SIG-M5 treated with dmso at 0.1 percent for 504 hours (cell line): ENCODE results near the gene FOXL2NB.

Experiments used
- DNase-seq: peaks from one replicate; lab custom pipeline; 2025; ENCODE audit not compliant: unreplicated experiment; lab: John Stamatoyannopoulos, UW

FOXL2NB gene

GRCh38 chr3:138944929-138945708, 1.9 kb upstream of the FOXL2NB start:
- DNase-seq: no peak

- peak; percentile 64 for DNase-seq
These were observed 1.0 kb upstream of the FOXL2NB start for GRCh38 chr3:138945709-138946662.

DNA sequence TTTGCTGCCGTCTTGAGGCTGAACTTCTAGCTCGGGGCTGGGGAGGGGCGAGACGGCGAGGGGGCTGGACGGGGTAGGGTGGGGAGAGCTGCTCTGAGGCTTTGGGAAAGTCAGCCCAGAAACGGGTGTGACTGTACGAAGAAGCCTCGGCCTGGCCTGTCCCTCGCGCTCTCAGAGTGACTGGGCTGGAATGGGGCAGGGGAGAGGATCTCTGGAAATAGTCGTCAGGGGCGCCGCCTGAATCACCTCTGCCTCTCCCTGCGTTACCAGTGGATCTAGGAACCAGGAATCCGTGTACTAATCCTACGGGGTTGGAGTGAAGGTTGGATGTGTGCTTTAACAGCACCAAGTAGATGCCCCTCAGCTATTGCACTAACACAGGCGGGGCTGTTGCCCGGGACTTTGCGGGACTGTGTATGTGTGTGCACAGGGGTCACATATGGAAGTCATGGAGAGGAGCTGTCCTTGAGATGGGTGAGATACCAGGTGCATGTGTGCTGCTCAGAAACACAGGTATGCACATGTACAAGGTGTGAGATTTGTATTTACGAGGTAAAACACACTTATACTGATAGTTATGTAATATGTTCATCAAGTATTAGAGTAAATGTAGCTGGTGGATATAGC, 591 bp downstream of the FOXL2NB start:
- no peak for DNase-seq

GRCh38 chr3:138948371-138949001, 1.5 kb downstream of the FOXL2NB start:
- DNase-seq: no peak

DNA sequence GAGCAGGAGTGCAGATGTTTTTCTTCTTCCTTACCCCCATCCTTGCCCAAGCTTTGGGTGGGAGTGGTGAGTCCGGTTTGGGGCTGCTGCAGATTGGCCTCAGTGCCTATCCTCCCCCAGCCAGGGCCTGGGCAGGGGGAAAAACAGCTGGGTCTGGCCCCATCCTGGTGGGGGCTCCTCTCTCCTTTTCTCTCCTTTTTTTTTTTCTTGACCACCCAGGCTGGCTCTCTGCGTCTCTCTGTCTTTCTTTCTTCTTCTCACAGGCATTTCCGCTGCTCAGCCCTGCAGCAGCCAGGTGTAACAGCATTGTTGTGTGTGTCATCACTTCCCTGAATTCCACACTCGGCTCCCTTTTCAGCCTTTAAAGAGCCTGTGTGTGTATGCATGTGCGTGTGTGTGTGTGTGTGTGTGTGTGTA, 2.0 kb downstream of the FOXL2NB start:
- DNase-seq: no peak

DNA sequence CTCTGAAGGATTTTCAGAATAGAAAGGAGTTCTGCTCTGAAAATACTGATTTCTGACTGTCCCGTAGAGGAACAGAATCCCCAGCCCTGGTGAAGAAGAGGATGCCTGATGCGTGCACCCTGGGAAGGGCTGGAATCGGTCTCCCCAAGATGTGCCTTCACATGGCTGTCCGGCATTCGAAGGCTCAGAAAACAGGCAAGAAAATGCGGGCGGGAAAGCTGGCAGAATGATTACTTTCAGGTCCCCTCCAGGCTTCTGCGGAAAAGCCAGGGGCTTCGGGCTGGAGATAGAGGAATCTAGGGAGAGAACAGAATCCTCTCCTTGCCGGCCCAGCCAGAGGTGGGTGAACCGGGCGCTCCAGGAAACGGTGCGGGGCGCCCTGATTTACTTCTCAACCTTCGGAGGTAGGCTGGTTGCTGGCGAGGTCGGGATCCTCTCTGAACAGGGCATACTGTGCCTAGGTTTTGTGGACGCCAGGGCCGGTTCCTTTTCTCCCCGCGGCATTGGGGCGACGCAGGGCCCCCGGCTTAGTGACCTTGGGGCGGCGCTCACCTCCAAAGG, 2.5 kb downstream of the FOXL2NB start:
- DNase-seq: no peak

- no peak for DNase-seq
These were observed 3.1 kb downstream of the FOXL2NB start for GRCh38 chr3:138950006-138950644.

DNA sequence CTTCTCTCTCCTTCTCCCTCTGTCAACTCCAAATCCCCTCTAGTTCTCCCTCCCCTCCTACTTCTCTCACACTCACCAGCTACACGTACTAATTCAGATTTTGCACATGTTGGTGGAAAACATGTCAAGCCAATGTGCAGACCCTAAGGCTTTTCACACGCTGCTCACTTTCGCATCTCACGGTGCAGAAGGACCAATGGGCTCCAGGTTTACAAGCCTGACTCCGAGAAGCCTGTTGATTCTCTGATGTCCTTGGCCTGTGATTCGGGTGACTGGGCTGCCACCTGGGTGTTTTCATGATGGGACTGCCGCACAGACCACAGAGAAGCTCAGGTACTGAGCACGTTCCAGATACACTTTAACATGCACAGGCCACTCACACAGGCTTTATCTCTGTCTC, 3.7 kb downstream of the FOXL2NB start:
- no peak for DNase-seq

DNA sequence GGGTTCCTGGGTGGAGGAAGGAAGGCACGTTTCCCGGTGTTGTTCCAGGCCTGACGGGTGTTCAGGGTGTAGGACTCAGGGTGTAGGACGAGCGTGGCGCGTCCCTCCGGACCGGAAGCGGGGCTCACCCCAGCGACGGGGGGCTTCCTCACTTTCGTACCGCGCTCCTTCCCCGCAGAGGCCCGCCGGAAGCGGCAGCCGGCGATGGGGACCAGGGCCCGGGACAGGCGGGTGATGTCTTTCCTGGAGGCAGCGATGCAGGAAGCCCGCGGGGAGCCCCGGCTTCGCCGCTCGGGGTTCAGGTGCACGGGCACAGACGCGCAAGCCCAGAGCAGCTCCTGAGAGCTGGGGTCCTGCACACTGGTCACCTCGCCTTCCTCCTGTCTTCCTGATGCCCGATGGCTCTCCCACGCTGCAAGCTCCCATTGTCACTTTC, 13.4 kb downstream of the FOXL2NB start:
- no peak for DNase-seq

- no peak for DNase-seq
These were observed 16.0 kb downstream of the FOXL2NB start for GRCh38 chr3:138962854-138963560.

GRCh38 chr3:138964264-138964663, 17.2 kb downstream of the FOXL2NB start:
- no peak for DNase-seq

GRCh38 chr3:138964923-138965322, 17.9 kb downstream of the FOXL2NB start:
- DNase-seq: no peak

GRCh38 chr3:138971766-138972320, 24.8 kb downstream of the FOXL2NB start:
- no peak for DNase-seq

DNA sequence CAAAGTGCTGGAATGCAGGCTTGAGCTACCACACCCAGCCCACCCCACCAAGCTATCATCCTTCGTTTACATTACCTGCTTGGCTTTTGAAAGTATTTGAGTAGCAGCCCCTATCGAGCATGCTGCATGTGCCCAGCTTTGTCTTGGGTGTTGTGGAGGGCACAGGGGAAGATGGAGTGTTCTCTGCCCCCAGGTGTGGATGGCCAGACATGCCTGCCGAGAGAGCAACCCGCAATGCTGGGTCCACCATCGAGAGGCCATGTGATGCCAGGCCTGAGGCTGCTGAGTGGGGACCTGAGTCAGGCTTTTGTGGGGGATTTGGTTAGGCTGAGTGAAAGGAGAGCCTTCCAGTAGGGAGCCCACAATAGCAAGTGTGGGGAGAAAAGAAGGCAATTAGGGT, 25.9 kb downstream of the FOXL2NB start:
- DNase-seq: no peak

GRCh38 chr3:138974462-138974861, 27.4 kb downstream of the FOXL2NB start:
- DNase-seq: no peak

DNA sequence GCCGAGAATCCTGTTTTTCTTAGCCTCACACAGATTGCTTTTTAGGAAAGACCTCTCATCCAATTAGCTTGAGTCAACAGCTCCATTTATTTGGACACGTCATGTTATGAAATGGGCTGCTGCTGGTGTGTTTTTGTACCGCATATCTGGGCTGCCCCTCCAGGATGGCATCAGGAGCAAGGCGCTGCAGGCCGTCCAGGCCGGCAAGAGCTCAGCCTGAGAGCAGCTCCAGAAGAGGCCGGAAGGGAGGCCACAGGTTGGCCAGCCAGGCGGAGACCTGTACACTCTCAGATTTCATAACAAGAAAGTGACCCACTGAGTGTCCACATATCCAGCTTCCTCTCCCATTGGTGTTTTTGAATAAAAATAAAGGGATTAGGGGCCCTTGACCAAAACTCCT, 28.3 kb downstream of the FOXL2NB start:
- DNase-seq: no peak

DNA sequence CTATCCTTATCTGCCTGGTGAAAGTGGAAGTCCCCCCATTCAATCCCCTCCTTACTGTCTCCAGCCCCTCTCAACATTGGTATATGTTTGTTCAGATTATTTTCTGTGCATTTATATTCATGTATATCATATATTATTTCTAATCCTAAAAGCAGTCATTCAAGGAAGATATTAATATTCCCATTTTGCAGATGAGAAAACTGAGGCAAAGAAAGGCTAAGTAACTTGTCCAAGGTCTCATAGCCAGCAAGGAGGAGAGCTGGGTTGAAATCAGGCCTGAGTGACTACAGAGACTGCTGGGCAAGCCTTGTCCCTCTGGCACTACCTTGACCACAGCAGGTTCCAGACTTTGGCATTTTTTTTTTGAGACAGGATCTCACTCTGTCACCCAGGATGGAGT, 29.0 kb downstream of the FOXL2NB start:
- DNase-seq: no peak

DNA sequence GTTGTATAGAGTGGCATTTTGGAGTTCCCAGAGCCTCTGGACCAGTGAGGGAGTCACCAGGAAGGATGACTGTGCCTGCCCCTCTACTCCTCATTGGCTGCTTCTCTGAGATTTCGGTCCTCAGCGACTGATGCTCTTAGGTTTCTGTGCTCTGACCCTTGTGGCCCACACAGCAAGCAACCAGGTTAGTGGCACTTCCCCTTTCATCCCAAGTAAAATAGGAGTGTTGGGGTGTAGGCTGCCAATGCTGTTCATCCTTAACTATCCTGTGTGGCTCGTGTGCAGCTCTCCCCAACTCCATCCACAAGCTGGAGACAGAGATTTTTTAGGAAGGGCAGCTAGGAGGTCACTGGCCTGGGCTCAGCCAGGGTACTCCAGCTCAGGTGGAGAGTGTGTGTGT, 37.8 kb downstream of the FOXL2NB start:
- no peak for DNase-seq

DNA sequence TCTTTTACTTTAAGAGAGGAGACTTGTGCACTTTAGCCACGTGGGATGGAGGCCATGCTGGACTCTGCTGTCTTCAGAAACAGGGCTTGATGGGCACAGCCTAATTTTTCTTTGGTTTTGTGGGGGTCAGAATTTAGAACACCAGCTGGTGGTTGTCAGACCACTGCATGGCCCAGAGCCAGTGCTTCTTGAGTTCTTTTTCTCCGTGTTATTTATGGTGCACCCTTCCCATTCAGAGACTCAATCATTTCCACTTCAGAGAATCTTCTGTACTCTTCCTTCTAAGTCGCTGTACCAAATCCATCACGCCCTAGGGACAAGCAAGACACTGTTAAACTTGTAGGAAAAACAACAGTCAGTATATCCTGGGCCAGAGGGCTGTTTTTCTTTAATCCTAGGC, 38.9 kb downstream of the FOXL2NB start:
- DNase-seq: no peak
